ENCODE data around the gene PCDHB16.
A peak's percentile ranks its signal among the peaks of the same experiment; 100 is the strongest.
"Not testable (repeated sequence)": the region's sequence is repeated elsewhere in the genome, so short reads cannot be mapped to it uniquely, and the experiment has no call there.

PCDHB16 gene

GRCh38 chr5:141155540-141156374, 26.4 kb upstream of the PCDHB16 start:
- TF ChIP-seq CEBPB (IDR thresholded peaks at IDR 0.05), result no peak
- TF ChIP-seq CREB1 (IDR thresholded peaks at IDR 0.05; ENCODE audit: low read depth), result no peak
- TF ChIP-seq ZBTB7A (IDR thresholded peaks at IDR 0.05; ENCODE audit: low read depth), result no peak
- no peak for TF ChIP-seq EP300 (IDR thresholded peaks at IDR 0.05; ENCODE audit: borderline replicate concordance)
- no peak for TF ChIP-seq TCF12 (IDR thresholded peaks at IDR 0.05; ENCODE audit: low read depth)
- TF ChIP-seq NFIC (IDR thresholded peaks at IDR 0.05), result no peak
- no peak for TF ChIP-seq FOXM1 (IDR thresholded peaks at IDR 0.05; ENCODE audit: borderline replicate concordance, low read depth)
- no peak for TF ChIP-seq YY1 (IDR thresholded peaks at IDR 0.05; ENCODE audit: low read depth)

- TF ChIP-seq RAD21 (IDR thresholded peaks at IDR 0.05; ENCODE audit: low read depth) (peak; percentile 42), FOXM1 (IDR thresholded peaks at IDR 0.05; ENCODE audit: borderline replicate concordance, low read depth) (no peak)
Observed at GRCh38 chr5:141172381-141173204, 9.6 kb upstream of the PCDHB16 start, which contains the start of gene PCDHB7. TSS of gene PCDHB7 (plus strand) at chr5:141172644. CDS start at chr5:141172836, 192 bp downstream.

GRCh38 chr5:141175933-141176332, 6.3 kb upstream of the PCDHB16 start:
- TF ChIP-seq MAX (IDR thresholded peaks at IDR 0.05) (no peak), CEBPB (IDR thresholded peaks at IDR 0.05) (no peak), ZBTB7A (IDR thresholded peaks at IDR 0.05; ENCODE audit: low read depth) (no peak), NFIC (IDR thresholded peaks at IDR 0.05) (no peak), REST (IDR thresholded peaks at IDR 0.05; ENCODE audit: low read depth) (no peak), EGR1 (IDR thresholded peaks at IDR 0.05) (no peak), CREB1 (IDR thresholded peaks at IDR 0.05; ENCODE audit: low read depth) (no peak), RAD21 (IDR thresholded peaks at IDR 0.05; ENCODE audit: low read depth) (no peak), USF1 (IDR thresholded peaks at IDR 0.05) (no peak), TAF1 (IDR thresholded peaks at IDR 0.05; ENCODE audit: low read depth) (no peak), FOXM1 (IDR thresholded peaks at IDR 0.05; ENCODE audit: borderline replicate concordance, low read depth) (no peak), TCF12 (IDR thresholded peaks at IDR 0.05; ENCODE audit: low read depth) (no peak), YY1 (IDR thresholded peaks at IDR 0.05; ENCODE audit: low read depth) (no peak), TEAD4 (IDR thresholded peaks at IDR 0.05) (no peak), EP300 (IDR thresholded peaks at IDR 0.05; ENCODE audit: borderline replicate concordance) (no peak)

GRCh38 chr5:141177577-141178191, 4.5 kb upstream of the PCDHB16 start, which contains the start of gene PCDHB8:
TSS of gene PCDHB8 (plus strand) at chr5:141177790. CDS start at chr5:141178035, 245 bp downstream.
- TF ChIP-seq RAD21 (IDR thresholded peaks at IDR 0.05; ENCODE audit: low read depth); YY1 (IDR thresholded peaks at IDR 0.05; ENCODE audit: low read depth); CEBPB (IDR thresholded peaks at IDR 0.05): not testable (repeated sequence)

- TF ChIP-seq TEAD4 (IDR thresholded peaks at IDR 0.05), result no peak
Observed at GRCh38 chr5:141180313-141180712, 1.9 kb upstream of the PCDHB16 start.

GRCh38 chr5:141186897-141187512, 4.8 kb downstream of the PCDHB16 start, which contains the start of gene PCDHB9:
TSS of gene PCDHB9 (plus strand) at chr5:141187161. CDS start at chr5:141187319, 158 bp downstream.
- TF ChIP-seq TAF1 (IDR thresholded peaks at IDR 0.05; ENCODE audit: low read depth) (no peak), CREB1 (IDR thresholded peaks at IDR 0.05; ENCODE audit: low read depth) (no peak), TEAD4 (IDR thresholded peaks at IDR 0.05) (no peak), USF1 (IDR thresholded peaks at IDR 0.05) (no peak), MAX (IDR thresholded peaks at IDR 0.05) (no peak), REST (IDR thresholded peaks at IDR 0.05; ENCODE audit: low read depth) (no peak), RAD21 (IDR thresholded peaks at IDR 0.05; ENCODE audit: low read depth) (peak; percentile 13; the same call in 1 of the 2 replicates)

Measured in Ishikawa (cell line).